ENCODE data around the gene SLC12A5.

The SLC12A5 gene

DNA sequence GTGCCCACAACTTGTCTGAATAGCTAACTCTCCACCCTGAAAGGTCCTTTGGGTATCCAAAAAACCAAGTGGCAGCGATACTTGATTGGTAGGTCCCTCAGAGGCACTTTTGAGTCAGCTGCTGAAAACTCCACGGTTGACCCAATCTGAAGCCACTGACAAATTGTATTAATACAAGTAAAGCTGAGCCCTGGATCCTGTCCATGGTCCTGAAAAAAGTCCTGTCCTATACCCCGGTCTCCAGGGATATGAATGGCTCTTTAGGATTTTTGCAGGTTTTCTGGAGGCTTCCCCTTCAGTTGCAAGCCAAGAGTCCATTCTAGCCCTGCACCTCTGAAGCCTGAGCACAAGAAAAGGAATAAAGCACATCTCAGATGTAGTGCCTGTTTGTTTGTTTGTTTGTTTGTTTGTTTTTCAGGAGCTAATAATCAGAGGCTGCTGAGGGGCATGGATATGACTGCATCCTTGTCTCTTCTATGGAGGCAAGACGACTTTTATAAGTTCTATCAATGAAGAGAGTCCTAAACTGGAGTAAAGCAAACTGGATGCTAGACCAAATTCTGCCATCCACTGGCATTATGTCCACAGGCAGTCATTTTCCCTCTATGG is 1.7 kb upstream of the SLC12A5 start:
- peak; percentile 26 for DNase-seq (ENCODE audit: low read depth)

DNA sequence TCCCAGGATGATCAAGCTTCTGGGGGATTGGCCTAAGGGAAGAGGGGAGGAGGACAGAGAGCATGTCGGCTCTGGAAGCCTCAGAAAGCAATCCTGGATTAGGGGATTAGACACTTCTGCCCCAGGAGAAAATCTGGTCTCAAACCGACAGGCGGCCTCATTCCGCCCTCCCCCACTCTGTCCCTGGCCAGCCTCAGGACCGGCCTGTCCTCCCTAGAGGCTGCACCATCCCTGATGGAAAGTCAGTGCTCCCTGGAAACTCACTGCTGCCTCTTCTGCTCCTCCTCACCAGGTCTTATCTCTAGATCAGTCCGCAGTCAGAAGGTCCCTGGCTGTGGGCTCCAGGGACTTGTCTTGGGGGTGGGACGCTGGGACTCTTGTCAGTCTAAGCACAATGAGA is 905 bp upstream of the SLC12A5 start:
- no peak for DNase-seq (ENCODE audit: low read depth)

DNA sequence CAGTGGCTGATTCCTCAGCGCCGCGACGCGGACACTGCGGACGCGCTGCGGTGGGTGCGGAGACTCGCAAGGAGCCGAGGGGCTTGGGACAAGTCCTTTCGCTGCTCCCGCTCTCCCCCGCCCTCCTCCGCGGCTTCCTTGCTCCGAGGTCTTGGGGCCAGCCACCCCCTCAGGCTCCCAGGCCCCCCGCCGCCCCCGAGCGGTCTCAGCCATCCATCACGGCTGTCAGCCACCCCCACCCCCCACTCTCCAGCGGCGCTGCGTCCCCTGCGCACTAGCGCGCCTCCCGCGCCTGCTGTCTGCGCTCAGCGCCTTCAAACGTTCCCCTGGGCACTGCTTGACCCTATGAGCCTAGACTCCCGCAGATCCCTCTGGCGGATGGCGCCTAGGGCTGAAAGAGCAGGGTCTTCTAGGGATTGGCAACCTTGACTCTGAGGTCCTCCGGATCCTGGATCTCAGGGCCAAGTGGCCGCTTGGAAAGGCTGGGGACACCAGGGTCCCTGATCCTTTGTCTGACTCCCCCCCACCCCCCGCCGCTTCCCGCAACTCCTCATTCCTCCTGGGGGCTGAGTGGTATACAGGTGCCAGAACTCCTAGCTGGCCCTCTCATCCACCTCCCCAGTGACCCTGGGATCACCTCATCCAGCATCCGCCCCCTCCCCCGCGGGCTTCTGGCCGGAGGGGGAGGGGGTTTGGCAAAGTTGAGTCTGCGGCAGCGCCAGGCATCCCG is 1.4 kb downstream of the SLC12A5 start:
- DNase-seq (ENCODE audit: low read depth), result no peak

DNA sequence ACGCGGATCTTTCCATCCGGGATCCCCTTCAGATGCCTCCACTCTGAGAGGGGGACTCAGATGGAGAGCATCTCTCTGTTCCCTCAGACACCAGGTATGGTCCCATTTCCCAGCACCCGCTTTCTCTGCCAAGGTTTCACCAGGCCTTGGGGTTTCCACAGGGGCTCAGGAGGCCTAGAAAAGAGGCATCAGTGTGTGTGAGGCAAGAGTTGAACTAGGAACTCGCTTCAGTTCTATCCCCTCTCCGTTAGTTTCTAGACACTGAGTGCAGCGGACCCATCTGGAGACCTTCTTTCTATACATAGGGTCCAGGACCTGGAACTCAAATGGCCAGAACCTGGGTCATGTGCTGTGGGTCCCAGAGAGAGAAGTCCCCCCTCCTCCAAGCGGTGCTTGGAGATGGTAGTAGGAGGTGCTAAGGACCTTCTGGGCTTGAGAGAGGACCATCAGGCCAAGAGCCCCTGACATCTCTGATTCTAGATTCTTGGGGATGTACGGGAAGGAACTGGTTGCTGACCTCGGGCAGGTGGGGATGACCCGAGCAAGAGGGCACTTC is 2.1 kb downstream of the SLC12A5 start:
- no peak for DNase-seq (ENCODE audit: low read depth)

DNA sequence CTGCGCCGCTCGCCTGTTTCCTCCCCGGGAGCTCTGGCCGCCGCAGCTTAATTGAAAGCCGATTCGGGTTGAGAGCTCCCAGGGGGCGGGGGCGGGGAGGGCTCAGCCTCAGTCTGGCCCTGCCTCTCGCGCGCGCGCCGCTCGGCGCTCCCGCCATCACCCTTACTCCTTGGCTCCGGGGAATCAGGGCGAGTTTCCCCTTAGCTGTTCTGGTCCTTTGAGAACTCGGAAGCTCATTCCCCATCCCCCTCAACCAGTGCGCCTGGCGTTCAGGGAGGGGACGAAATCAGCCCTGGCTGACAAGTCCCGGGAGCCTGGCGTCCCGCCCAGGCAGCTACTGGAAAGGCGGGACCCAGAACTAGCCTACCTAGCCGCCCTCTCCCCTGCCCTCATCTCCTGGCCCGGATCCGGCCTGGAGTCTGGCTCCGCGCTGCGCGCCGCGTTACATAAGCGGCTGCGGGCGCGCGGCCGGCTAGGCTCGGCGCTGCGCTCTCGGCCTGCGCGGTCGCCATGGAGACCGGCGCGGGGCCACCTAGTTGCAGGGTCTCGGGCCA is 2.8 kb downstream of the SLC12A5 start:
- DNase-seq (ENCODE audit: low read depth), result no peak

DNA sequence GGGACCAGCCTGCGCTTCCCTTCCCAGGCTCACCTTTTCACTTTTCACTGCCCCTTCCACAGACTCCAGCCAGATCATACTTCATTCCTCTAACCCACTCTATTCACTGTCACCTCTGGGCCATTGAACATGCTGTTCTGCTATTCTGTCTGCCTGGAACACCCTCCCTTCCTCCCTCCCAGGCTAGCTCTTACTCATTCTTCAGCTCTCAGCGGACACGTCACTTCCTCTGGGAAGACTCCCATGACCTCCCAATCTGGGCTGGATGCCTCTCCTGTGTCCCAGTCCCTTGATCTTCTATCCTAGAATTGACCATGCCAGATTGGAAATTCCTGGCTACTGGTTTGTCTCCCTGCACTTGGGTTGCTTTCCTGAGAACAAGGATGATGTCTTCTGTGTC is 5.0 kb downstream of the SLC12A5 start:
- no peak for DNase-seq (ENCODE audit: low read depth)

DNA sequence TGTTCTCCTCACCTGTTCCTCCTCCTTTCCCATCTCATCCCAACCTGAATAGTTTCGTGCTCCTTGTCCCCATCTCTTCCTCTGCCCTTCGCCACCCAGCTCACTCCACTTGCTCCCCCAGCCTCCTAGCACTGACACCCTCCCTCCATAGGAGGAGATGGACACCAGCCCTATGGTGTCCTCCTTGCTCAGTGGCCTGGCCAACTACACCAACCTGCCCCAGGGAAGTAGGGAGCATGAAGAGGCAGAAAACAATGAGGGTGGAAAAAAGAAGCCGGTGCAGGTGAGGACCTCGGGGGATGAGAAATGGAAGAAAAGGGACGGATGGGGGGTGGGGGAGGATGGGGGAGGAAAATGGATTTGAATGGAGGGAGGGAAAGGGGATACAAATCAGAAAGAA is 6.2 kb downstream of the SLC12A5 start:
- DNase-seq (ENCODE audit: low read depth), result no peak

DNA sequence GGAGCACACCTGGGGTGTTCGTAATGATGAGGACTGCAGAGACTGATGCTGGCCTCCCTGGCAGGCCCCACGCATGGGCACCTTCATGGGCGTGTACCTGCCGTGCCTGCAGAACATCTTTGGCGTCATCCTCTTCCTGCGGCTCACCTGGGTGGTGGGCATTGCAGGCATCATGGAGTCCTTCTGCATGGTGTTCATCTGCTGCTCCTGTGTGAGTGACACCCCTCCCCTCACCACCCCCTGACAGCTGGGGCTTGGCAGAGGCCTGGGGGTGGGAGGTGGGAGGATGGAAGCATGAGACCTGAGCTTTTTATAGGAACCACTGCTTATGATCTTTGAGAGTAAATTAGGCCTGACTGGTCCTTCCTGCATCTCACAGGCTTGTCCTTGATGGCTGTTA is 6.7 kb downstream of the SLC12A5 start:
- no peak for DNase-seq (ENCODE audit: low read depth)

DNA sequence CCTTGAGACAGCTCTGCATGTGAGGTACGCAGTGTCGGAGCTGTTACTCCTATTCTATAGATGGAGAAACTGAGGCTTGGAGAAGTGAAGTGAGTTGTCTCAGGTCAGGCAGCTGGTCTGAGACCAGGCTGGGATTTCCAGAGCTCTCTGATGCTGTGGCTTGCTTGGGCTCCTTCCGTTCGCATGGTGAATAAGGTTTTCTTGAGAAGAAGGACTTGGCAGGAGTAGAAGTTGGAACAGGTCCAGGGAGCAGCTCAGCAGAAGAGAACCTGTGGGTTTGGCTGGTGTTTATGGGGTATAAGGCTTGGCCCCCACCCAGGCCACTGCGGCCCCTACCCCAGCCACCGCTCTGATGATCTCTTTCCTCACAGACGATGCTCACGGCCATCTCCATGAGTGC is 7.4 kb downstream of the SLC12A5 start:
- DNase-seq (ENCODE audit: low read depth), result no peak

DNA sequence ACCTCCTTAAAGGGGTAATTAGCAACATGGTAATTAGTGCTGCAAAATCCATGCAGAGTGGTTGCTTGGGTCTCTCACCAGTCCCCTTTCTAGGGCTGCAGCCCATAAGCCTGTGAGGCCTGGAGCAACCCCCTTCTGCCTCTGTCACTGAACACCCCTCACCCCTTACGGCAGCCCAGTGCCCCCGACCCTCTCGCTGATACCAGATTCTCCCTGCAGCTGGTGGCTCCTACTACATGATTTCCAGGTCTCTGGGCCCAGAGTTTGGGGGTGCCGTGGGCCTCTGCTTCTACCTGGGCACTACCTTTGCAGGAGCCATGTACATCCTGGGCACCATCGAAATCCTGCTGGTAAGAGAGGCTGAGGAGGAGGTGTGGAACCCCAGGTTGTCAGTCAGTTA is 8.0 kb downstream of the SLC12A5 start:
- no peak for DNase-seq (ENCODE audit: low read depth)

DNA sequence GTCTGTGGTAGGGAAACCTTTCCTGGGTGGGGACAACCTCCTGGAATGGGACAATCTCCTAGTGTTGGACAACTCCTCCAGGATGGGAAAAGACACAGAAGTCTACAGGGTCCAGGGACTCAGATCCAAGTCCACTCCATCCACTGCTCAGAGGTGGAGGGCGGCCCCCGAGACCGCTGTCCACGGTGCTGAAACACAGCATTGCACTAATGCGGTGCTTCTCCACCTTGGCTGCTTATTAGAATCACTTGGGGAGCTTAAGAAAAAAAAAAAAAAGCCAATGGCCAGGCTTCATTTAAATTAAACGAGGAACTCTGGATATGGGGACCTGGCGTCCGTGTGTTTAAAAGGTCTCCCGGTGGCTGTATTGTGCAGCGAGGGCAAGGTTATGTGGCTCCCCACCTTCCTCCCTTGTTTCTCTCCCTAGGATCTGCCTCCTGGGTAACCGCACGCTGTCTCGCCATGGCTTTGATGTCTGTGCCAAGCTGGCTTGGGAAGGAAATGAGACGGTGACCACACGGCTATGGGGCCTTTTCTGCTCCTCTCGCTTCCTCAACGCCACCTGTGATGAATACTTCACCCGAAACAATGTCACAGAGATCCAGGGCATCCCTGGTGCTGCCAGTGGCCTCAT is 12.0 kb downstream of the SLC12A5 start:
- DNase-seq (ENCODE audit: low read depth), result no peak

DNA sequence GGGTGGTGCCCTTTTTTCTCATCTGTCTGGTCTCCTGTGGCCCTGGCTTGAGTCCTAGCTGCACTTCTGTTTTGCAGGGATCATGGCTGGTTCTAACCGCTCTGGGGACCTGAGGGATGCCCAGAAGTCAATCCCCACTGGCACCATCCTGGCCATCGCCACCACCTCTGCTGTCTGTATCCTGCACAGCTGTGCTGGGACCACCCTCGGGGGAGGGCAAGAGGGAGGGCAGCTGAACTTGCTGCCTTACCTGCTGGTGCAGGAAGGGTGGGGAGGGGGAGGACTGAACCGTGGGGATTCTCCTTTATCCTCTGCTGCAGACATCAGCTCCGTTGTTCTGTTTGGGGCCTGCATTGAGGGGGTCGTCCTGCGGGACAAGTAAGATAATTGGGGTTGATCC is 14.5 kb downstream of the SLC12A5 start:
- DNase-seq (ENCODE audit: low read depth), result no peak

DNA sequence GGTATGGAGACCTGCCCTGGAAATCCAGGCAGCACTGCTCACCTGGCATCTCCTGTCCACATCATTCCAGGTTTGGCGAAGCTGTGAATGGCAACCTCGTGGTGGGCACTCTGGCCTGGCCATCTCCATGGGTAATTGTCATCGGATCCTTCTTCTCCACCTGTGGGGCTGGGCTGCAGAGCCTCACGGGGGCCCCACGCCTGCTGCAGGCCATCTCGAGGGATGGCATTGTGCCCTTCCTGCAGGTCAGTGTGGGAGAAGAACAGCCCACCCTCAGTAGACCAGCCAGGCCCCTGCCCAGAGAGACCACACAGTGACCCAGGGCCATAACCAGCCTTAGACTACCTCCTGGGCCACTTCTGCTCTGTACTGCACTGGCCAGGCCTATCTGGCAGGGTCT is 15.9 kb downstream of the SLC12A5 start:
- DNase-seq (ENCODE audit: low read depth), result no peak

DNA sequence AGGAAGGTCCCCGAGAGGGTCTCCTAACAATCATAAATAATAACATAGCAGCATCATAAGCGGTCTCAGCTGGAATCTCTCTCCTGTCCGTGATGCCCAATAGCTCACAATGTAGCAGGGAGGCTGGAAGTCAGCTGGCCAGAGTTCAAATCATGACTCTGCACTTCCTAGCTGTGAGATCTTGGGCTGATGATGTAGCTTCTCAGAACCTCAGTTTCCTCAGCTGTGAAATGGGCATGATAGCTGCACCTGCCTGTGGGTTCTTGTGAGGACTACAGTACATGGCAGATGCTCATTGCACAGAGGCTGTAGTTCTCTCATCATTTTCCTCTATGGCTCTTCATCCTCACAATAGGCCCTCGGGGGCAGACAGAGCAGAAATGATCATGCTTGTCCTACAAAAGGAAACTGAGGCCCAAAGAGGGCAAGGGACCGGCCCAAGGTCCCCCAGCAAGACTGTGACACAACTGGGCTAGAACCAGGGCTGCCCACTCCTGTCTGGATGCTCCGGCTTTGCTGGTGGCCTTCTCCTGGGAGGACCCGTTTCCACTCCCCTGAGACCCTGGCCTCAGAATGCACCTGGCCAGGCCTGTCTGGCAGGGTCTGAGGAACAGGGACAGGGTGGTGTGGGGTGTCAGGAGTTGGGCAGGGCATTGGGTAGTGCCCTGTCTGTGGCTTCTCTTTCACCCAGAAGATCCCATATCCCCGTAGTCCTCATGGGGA is 17.7 kb downstream of the SLC12A5 start:
- DNase-seq (ENCODE audit: low read depth), result no peak

DNA sequence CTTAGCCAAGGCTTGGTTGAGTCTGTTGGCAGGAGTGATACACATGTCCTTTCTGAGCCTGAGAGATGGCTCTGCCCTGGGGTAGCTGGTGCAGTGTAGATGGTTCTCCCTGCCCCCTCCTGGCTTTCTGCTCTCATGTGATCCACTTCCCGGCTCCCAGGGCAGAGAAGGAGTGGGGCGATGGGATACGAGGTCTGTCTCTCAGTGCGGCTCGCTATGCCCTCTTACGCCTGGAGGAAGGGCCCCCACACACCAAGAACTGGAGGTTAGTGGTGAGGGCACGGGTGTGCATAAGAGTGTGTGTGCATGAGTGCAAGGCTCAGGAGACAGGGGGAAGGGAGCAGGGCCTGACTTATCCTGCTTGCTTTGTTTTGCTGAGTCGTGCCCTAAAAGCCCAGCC is 18.8 kb downstream of the SLC12A5 start:
- no peak for DNase-seq (ENCODE audit: low read depth)

DNA sequence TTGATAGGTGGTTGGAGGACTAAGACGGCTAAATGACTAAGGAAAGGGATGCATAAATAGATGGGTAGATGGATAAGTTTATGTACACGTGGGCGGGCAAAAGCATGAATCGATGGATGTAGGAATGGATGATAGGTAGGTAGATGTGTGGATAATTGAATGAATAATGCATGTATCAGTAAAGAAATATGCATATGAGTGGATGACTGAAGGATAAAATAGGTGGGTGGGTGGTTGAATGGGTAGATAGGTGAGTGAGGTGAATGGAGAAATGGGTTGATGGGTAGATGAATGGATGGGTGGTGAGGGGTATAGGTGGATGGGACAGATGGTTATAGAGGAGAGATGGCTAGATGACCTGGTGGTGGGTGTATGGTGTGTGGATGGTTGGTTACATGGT is 20.2 kb downstream of the SLC12A5 start:
- no peak for DNase-seq (ENCODE audit: low read depth)

DNA sequence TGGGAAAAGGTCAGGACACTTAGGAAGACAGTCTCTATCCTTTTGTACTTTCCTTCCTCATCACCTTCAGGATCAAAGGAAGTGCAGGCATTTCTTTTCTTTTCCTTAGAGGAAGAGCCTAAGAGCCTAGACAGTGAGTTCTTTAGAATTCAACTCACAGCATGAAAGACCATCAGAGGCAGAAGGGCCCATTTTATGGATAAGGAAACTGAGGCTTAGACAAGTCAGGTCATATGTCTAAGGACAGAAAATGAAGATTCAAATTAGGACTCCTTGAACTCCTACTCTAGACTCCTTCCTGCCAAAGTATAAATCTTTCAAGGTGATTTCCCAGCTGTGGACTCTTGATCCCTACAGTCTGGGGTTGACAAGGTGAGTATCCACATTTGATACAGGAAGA is 20.8 kb downstream of the SLC12A5 start:
- no peak for DNase-seq (ENCODE audit: low read depth)

DNA sequence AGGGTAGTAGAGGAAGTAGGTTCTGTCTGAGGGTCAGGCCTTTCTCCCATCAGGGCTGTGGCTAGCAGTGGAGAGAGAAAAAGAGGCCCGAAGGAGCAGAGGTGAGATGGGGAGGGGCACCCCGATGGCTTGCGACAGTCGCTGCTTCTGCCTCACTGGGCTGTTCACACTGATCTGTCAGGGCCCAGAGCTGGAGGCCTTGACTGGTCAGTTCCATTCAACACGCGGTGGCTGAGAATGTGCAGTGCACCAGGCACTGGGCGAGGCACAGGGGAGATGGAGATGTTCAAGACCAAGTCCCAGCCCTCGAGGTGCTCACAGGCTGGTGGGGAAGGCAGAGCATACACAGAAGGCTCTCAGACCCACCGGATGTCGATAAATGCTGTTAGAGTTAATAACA is 21.4 kb downstream of the SLC12A5 start:
- DNase-seq (ENCODE audit: low read depth), result no peak

DNA sequence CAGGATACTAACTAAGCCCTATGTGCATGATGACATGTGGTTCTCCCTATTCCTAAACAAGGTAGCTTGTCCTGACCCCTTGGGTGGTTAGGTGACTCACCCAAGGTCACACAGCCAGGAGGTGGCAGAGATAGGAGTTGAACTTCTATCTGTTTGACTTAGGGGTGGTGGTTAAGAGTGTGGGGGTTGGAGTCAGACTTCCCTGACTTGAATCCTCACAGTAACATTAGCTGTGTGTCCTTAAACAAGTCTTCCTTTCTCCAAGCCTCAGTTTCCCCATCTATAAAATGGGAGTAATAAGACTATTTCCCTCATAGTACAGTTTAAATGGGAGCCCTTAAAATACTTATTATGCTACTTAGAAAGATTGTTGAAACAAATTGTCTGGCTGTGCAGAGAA is 21.9 kb downstream of the SLC12A5 start:
- DNase-seq (ENCODE audit: low read depth), result no peak

DNA sequence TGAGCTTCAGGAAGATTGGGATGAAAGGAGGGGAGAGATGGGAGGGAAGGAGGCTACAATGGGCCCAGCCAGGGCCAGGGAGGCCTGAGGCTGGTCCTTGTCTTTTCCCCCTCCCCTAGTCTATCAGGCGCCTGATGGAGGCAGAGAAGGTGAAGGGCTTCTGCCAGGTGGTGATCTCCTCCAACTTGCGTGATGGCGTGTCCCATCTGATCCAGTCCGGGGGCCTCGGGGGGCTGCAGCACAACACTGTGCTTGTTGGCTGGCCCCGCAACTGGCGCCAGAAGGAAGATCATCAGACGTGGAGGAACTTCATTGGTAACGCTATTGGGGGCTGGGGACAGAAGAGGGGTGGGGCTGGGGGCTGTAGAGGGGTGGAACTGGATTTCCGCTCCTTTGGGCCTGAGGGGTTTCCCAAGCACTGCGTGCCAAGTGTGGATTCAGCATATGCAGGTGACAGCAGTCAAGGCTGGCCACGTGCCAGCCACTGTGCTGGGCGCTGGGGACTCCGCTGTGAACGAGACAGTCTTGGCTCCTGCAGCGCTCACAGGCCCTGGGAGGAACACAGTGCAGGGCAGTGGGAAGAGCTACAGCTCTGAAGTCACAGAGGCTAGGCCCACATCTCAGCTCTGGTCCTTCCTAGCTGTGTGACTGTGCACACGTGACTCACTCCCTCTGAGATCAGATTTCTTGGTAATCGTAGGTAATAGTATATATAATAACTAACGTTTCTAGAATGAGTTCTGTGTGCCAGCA is 22.7 kb downstream of the SLC12A5 start:
- DNase-seq (ENCODE audit: low read depth), result no peak

DNA sequence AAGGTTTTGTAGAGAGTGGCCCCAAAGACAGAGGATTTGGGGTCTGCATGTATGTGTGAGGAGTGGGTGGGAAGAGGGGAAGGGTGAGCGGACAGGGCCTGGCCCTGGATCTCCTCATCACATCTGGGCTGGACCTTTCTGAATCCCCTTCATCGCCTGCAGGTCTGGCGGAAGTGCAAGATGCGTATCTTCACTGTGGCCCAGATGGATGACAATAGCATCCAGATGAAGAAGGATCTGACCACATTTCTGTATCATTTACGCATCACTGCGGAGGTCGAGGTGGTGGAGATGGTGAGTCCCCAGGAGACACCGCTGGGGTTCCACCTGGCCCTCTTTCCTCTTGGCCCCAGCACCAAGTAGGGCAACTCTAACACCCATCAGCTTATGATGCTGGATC is 24.4 kb downstream of the SLC12A5 start:
- no peak for DNase-seq (ENCODE audit: low read depth)

DNA sequence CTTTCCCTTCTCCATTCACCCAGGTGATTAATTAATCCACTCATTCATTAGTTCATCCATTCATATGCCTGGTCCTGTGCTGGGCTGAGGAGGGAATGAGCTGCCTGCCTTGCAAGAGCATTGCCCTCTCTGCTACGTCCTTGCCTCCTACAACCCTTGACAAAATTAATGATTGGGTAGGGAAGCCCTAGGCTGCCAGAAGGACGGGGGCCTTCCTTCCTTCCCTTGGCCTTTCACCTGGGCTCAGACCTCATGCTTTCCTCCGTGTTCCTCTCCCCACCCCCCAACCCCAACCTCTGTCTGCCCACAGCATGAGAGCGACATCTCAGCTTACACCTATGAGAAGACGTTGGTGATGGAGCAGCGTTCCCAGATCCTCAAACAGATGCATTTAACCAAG is 25.6 kb downstream of the SLC12A5 start:
- no peak for DNase-seq (ENCODE audit: low read depth)
